Panc1 (cell line): ENCODE measurements around the gene MS4A8. TPM values are rescaled to one million over a fixed set of nuclear protein-coding genes. Genes with fewer than 3 reads are reported as not detected.

ENCODE experiments used
- ATAC-seq: fragments of 200-7000 bp; cut with Tn5 transposase; 2 replicates; pipeline ENCODE4 v1.9.1; 2020; ENCODE audit warnings: mild to moderate bottlenecking, moderate library complexity
- Bru-seq: library from RNA; stranded (reverse); fragments of 400-500 nt; gene quantifications from one replicate; lab custom pipeline; 2021; lab: Mats Ljungman, UMichigan
- BruChase-seq, 2 experiments: library from RNA; stranded (reverse); fragments of 400-500 nt; gene quantifications; one replicate each; lab custom pipeline; 2021; lab: Mats Ljungman, UMichigan
- BruUV-seq: library from RNA; stranded (reverse); fragments of 400-500 nt; replicated peaks from 2 replicates; lab custom pipeline; 2021; lab: Mats Ljungman, UMichigan
- CTCF ChIA-PET: fragments of 300-600 bp; sonication (Branson Sonifier 250); formaldehyde crosslinking; loops from one replicate; lab custom pipeline; 2022; ENCODE audit warnings: antibody characterized with exemption; lab: Charles Lee
- POLR2A ChIA-PET: fragments of 300-600 bp; sonication (Branson Sonifier 250); formaldehyde crosslinking; loops from one replicate; lab custom pipeline; 2022; ENCODE audit warnings: antibody characterized with exemption; lab: Charles Lee
- DNase-seq: peaks from one replicate; pipeline ENCODE4 v3.0.0-alpha.2; 2010; ENCODE audit warnings: low read depth, low spot score
- H3K27ac ChIP-seq: 2 replicates; pipeline ENCODE4 v1.5.1; 2011; ENCODE audit warnings: mild to moderate bottlenecking, low read length, inconsistent platforms
- H3K27me3 ChIP-seq: fragments of 200-500 bp; sonication (Bioruptor generic); 2 replicates; pipeline ENCODE4 v1.6.0; 2014; ENCODE audit warnings: low read length, inconsistent platforms; ENCODE audit not compliant: control insufficient read depth, insufficient read depth
- H3K36me3 ChIP-seq: fragments of 200-500 bp; sonication (Bioruptor generic); 2 replicates; pipeline ENCODE4 v1.5.1; 2014; ENCODE audit warnings: inconsistent platforms, mild to moderate bottlenecking, low read length, moderate library complexity; ENCODE audit not compliant: control insufficient read depth, insufficient read depth
- H3K4me1 ChIP-seq: 2 replicates; pipeline ENCODE4 v1.5.1; 2011; ENCODE audit warnings: inconsistent platforms, mild to moderate bottlenecking, low read length, moderate library complexity; ENCODE audit not compliant: control insufficient read depth, insufficient read depth
- H3K4me3 ChIP-seq, 2 experiments: 2 replicates each; pipeline ENCODE4 v1.5.1; 2011 to 2012; ENCODE audit warnings: low read depth in 2 of 2, low read length in 2 of 2, mild to moderate bottlenecking in 2 of 2, inconsistent platforms in 1 of 2, moderate library complexity in 1 of 2
- H3K9me3 ChIP-seq: fragments of 200-500 bp; sonication (Bioruptor generic); 2 replicates; pipeline ENCODE4 v1.5.1; 2014; ENCODE audit warnings: low read depth, mild to moderate bottlenecking, inconsistent platforms, low read length, moderate library complexity; ENCODE audit not compliant: control insufficient read depth, insufficient read depth
- POLR2AphosphoS5 ChIP-seq: IDR thresholded peaks from 2 replicates; pipeline ENCODE4 v1.6.1; 2012; ENCODE audit warnings: mild to moderate bottlenecking, low read depth, low read length, moderate library complexity
- SIN3A ChIP-seq: IDR thresholded peaks from 2 replicates; pipeline ENCODE4 v1.6.1; 2012; ENCODE audit warnings: low read depth, mild to moderate bottlenecking, low read length, moderate library complexity, borderline replicate concordance; ENCODE audit not compliant: insufficient read depth
- TCF7L2 ChIP-seq: IDR thresholded peaks from 2 replicates; pipeline ENCODE4 v1.6.1; 2011; ENCODE audit warnings: mild to moderate bottlenecking, low read depth, low read length, inconsistent platforms
- in situ Hi-C: cut with HindIII; loops from 2 replicates; pipeline ENCODE4 v1.10.0; 2016; ENCODE audit warnings: low sequenced_read_pairs, low pct_unique_long_range_greater_than_20kb
- intact Hi-C: fragments of 100-400 bp; cut with micrococcal nuclease; formaldehyde crosslinking; loops from one replicate; pipeline ENCODE4 v1.10.0; 2022; ENCODE audit not compliant: unreplicated experiment
- long read RNA-seq: library from polyadenylated mRNA; unstranded; transcript quantifications from one replicate; pipeline ENCODE4 v2.0.0, GENCODE V29; 2021; ENCODE audit not compliant: unreplicated experiment
- polyA plus RNA-seq: library from polyadenylated mRNA; unstranded; fragments of >200 nt; gene quantifications from one replicate; pipeline ENCODE4 v1.2.1, GENCODE V29; 2012; ENCODE audit warnings: missing spikeins; ENCODE audit not compliant: insufficient read length
- total RNA-seq: library from RNA; stranded (reverse); gene quantifications from one replicate; pipeline ENCODE4 v1.2.1, GENCODE V29; 2021; ENCODE audit not compliant: unreplicated experiment
- TF ChIP-seq, protein P1 (sequence below), 2 experiments: IDR thresholded peaks; 2 replicates each; pipeline ENCODE4 v1.6.1; 2011 to 2012; ENCODE audit warnings: low read depth in 2 of 2, control low read depth in 1 of 2, low read length in 1 of 2, mild to moderate bottlenecking in 1 of 2, moderate library complexity in 1 of 2; ENCODE audit not compliant: insufficient read depth in 1 of 2
- TF ChIP-seq, protein P2 (sequence below): fragments of 450-650 bp; IDR thresholded peaks from 2 replicates; pipeline ENCODE4 v1.5.1; 2017; ENCODE audit warnings: mild to moderate bottlenecking

MS4A8 gene, protein sequence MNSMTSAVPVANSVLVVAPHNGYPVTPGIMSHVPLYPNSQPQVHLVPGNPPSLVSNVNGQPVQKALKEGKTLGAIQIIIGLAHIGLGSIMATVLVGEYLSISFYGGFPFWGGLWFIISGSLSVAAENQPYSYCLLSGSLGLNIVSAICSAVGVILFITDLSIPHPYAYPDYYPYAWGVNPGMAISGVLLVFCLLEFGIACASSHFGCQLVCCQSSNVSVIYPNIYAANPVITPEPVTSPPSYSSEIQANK
- total RNA-seq (not detected), Bru-seq, nascent RNA (not detected), BruChase-seq, experiment 1, labeled RNA remaining after a 2-hour chase (not detected), BruChase-seq, experiment 2, labeled RNA remaining after a 6-hour chase (not detected)
- not detected for polyA plus RNA-seq
- long read RNA-seq: 0 reads

DNA sequence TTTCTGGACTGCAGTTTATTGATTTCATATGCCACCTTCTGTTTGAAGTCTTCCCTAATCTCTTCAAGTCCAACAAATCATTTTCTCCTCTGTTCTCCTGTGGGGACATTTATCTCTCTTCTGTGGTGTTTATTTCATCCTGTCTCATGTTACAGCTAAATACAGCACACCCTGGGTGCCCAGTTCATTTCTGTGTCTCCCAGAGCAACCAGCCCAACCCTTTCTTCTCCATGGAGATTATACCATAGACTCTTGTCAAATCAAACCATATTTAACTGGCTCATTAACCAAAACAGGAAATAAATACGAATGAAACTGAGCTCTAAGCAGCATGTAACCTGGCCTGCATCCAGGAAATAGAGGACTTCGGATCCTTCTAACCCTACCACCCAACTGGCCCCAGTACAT lies at the start of gene MS4A8:
Gene MS4A8, plus strand, starts transcription at position 329 of the 408 bp plus-strand sequence. CDS start 1,249 bp downstream, outside the sequence.
- no peak for DNase-seq
- ATAC-seq: no peak
- ChIA-PET CTCF (no interaction called here), POLR2A (no interaction called here)
- no peak within 1 kb of the TSS for H3K4me3 ChIP-seq
- no peaks in the 10 kb centered on the region for H3K4me1 ChIP-seq
- H3K36me3 ChIP-seq: no peaks in the 10 kb centered on the region
- BruUV-seq: no TSS peak
- intact Hi-C loops (no loop called here), in situ Hi-C loops (no loop called here)
- TF ChIP-seq POLR2AphosphoS5: no peak
- TF ChIP-seq, protein P1, sequence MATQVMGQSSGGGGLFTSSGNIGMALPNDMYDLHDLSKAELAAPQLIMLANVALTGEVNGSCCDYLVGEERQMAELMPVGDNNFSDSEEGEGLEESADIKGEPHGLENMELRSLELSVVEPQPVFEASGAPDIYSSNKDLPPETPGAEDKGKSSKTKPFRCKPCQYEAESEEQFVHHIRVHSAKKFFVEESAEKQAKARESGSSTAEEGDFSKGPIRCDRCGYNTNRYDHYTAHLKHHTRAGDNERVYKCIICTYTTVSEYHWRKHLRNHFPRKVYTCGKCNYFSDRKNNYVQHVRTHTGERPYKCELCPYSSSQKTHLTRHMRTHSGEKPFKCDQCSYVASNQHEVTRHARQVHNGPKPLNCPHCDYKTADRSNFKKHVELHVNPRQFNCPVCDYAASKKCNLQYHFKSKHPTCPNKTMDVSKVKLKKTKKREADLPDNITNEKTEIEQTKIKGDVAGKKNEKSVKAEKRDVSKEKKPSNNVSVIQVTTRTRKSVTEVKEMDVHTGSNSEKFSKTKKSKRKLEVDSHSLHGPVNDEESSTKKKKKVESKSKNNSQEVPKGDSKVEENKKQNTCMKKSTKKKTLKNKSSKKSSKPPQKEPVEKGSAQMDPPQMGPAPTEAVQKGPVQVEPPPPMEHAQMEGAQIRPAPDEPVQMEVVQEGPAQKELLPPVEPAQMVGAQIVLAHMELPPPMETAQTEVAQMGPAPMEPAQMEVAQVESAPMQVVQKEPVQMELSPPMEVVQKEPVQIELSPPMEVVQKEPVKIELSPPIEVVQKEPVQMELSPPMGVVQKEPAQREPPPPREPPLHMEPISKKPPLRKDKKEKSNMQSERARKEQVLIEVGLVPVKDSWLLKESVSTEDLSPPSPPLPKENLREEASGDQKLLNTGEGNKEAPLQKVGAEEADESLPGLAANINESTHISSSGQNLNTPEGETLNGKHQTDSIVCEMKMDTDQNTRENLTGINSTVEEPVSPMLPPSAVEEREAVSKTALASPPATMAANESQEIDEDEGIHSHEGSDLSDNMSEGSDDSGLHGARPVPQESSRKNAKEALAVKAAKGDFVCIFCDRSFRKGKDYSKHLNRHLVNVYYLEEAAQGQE (IDR thresholded peaks at IDR 0.05; ENCODE audit: insufficient read depth in 1 of 2, low read depth in 2 of 2, low read length in 1 of 2): no peak
- H3K9me3 ChIP-seq: no peaks in the 10 kb centered on the region
- H3K27ac ChIP-seq: no peak within 1 kb of the TSS
- no peaks in the 10 kb centered on the region; the same call in 1 of the 2 replicates for H3K27me3 ChIP-seq

DNA sequence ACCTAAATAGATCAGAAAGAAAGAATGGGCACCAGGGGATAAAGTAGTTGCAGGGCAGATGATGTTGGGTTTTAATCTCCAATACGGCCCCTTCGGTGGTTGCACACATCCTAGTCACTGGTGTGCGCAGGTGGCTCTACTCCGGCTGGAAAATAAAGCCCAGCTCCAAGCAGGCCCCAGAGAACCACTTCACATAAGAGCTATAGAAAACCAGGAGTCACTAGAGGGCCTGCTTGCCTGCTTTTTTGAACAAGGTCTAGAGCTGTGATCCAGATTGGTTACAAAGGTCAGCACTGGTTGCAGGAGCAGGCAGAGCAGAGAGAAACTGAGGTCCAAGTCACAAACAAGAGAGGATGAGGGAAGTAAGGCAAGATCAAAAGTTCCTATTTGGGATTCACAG lies 41.5 kb upstream of the MS4A8 start:
- TF ChIP-seq SIN3A: no peak
- TF ChIP-seq, protein P2, sequence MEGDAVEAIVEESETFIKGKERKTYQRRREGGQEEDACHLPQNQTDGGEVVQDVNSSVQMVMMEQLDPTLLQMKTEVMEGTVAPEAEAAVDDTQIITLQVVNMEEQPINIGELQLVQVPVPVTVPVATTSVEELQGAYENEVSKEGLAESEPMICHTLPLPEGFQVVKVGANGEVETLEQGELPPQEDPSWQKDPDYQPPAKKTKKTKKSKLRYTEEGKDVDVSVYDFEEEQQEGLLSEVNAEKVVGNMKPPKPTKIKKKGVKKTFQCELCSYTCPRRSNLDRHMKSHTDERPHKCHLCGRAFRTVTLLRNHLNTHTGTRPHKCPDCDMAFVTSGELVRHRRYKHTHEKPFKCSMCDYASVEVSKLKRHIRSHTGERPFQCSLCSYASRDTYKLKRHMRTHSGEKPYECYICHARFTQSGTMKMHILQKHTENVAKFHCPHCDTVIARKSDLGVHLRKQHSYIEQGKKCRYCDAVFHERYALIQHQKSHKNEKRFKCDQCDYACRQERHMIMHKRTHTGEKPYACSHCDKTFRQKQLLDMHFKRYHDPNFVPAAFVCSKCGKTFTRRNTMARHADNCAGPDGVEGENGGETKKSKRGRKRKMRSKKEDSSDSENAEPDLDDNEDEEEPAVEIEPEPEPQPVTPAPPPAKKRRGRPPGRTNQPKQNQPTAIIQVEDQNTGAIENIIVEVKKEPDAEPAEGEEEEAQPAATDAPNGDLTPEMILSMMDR: peak; percentile 23
- ATAC-seq: no peak
- in situ Hi-C loops: no loop called here
- Histone ChIP-seq H3K27ac (no peak overlapping the region), H3K27me3 (0 out of 2 replicates have a peak, but pooled peaks cover 2% of the 10 kb centered on the region), H3K4me1 (no peaks in the 10 kb centered on the region), H3K4me3 (no peak overlapping the region), H3K9me3 (no peaks in the 10 kb centered on the region), H3K36me3 (no peaks in the 10 kb centered on the region)
- POLR2A ChIA-PET: no interaction called here
- no TSS peak for BruUV-seq
- intact Hi-C loops: no loop called here
- no peak for DNase-seq
- CTCF ChIA-PET: interaction anchor here (0.7 kb wide), 1 partner anchor 99 kb away, joined by 4 read pairs; the partner anchor contains the start of gene MS4A15

DNA sequence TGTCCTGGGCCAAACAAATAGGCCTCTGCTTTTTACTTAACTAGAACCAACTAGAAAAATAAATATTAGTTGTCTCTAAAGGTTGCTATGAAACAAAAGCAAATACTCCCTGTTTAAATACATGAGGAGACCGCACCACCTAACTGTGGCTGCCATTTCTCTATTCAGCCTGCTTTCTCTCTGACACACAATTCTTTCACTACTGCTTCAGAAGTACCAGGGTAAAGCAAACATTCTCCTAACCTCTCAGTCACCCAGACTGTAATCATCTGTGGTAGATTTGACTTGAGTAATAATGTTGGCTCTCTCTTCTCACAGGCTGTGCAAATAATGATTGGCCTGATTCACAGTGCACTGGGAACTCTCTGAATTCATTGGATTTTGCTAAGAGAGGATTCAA lies 41.0 kb upstream of the MS4A8 start:
- in situ Hi-C loops: no loop called here
- no TSS peak for BruUV-seq
- intact Hi-C loops: no loop called here
- H3K4me3 ChIP-seq: no peak overlapping the region
- H3K27me3 ChIP-seq: 0 out of 2 replicates have a peak, but pooled peaks cover 2% of the 10 kb centered on the region
- no peak overlapping the region for H3K27ac ChIP-seq
- H3K9me3 ChIP-seq: no peaks in the 10 kb centered on the region
- DNase-seq: no peak
- H3K36me3 ChIP-seq: no peaks in the 10 kb centered on the region
- CTCF ChIA-PET: no interaction called here
- H3K4me1 ChIP-seq: no peaks in the 10 kb centered on the region
- POLR2A ChIA-PET: no interaction called here
- TF ChIP-seq SIN3A (no peak), POLR2AphosphoS5 (no peak), TCF7L2 (no peak)
- TF ChIP-seq, protein P1 (IDR thresholded peaks at IDR 0.05; ENCODE audit: insufficient read depth in 1 of 2, low read depth in 2 of 2, low read length in 1 of 2): no peak
- TF ChIP-seq, protein P2: no peak
- no peak for ATAC-seq
